CMK (cell line): ENCODE measurements around the gene APBA1.
"Not testable (repeated sequence)": the region's sequence is repeated elsewhere in the genome, so short reads cannot be mapped to it uniquely, and the experiment has no call there.

Source experiments
- DNase-seq: peaks from one replicate; pipeline ENCODE4 v3.0.0-alpha.2; 2010; ENCODE audit warnings: low read depth

The APBA1 gene

GRCh38 chr9:69440254-69440955 lies 231.8 kb downstream of the APBA1 start:
- not testable (repeated sequence) for DNase-seq

GRCh38 chr9:69439654-69440053 lies 232.5 kb downstream of the APBA1 start:
- DNase-seq = not testable (repeated sequence)

GRCh38 chr9:69433968-69434367 lies 238.2 kb downstream of the APBA1 start:
- DNase-seq = no peak

DNA sequence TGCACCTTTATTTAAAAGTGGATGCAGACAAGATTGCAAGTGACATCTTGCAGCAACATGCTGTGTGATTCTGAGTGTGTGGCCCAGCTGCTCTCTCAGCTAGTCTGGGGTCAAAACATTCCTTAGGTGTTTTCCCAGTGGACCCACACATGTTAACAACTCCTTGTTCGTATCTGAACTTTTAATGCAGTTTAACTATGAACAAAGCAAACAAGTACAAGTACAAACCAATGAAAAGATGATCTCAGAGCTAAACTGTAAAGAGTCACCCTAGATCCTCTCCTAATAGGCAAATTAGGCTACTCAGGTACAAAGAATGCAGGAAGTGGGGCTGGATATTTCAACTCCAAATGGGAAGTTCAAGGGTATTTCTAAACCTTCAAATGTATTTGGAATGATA lies 238.8 kb downstream of the APBA1 start:
- DNase-seq = no peak

GRCh38 chr9:69432623-69433022 lies 239.5 kb downstream of the APBA1 start:
- DNase-seq = no peak

DNA sequence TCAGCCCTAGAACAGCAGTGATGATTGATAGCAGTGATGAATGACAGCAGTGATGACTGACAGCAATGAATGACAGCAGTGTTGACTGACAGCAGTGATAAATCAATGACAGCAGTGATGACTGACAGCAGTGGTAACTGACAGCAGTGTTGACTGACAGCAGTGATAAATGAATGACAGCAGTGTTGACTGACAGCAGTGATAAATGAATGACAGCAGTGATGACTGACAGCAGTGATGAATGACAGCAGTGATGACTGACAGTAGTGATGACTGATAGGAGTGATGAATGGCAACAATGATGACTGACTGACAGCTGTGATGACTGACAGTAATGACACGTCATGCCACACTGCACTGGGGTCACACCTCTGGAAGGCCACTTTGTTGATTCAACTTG lies 240.4 kb downstream of the APBA1 start:
- no peak for DNase-seq

DNA sequence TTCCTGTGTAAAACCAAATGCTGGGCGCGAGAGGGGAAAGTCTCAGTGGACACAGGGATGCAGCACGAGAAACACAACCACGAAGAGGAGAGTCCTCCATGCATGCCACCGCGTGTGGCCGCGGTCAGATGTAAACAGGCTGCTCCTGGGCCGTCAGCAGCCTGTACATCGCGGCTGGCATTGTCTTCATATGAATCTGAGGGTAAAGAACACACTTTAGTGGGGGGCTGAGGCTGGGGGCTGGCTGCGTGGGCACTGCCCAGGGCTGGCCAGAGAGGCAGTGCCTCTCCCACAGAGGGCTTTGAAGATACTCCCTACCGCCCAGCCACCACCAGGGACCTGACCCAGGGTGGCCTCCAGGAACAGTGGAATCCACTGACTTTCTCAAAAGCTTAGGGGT lies 241.0 kb downstream of the APBA1 start:
- no peak for DNase-seq

- DNase-seq = no peak
Observed at GRCh38 chr9:69430206-69430605, 242.0 kb downstream of the APBA1 start.

DNA sequence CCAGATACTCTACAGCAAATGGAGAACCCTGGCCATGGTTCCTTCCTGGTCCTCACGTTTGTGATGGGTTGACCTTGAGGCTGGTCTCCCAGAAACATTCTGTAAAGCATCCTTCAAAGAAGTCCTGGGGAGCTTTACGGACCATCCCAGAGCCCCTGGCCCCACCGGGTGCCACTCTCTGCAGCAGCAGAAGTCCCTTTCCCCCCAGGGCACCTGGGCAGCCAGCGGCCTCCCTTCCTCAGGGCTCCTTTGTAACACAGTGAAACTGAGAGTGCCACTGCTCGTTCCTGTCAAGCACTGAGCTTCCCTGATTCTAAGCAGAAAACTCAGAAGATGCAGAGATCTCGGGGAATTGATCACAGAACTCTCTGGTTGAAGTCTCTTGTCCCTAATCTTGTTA lies 242.9 kb downstream of the APBA1 start:
- no peak for DNase-seq

DNA sequence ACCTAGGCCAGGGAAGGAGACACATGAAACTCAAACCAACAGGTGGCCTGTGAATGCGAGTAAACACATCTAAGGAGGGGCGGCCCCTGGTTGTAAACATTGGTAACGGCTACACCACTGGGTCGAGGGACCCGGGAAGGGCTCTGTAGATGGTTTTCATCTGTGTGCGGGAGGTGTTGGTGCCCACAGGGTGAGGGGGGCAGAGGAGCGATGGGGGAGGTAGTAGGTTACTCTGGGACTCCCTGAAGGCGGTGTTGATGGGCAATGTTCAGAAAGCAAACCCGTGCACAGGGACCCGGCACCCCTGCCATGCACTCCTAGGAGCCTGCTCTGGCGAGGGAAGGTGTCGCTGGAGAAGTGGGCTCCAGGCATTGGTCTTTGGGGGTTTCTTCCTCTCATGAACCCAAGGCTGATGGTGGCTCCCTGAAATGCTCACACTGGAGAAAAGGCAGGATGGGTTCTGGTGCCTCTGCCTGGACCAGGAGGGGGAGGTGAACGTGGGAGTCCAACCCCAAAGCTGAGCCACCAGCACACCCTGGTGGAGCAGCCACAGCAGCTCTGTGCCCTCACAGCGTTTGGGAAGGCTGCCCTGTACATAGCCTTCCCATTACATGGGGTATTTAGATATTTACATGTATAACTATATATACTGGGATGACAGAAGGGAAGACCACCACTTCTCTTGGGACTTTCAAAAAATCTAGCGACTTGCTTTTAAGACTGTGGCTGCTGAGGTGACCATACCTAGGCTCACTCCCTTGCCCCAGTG lies 244.0 kb downstream of the APBA1 start:
- no peak for DNase-seq

- no peak for DNase-seq
Observed at GRCh38 chr9:69427286-69427685, 244.9 kb downstream of the APBA1 start.

GRCh38 chr9:69425136-69425801 lies 246.9 kb downstream of the APBA1 start:
- no peak for DNase-seq

DNA sequence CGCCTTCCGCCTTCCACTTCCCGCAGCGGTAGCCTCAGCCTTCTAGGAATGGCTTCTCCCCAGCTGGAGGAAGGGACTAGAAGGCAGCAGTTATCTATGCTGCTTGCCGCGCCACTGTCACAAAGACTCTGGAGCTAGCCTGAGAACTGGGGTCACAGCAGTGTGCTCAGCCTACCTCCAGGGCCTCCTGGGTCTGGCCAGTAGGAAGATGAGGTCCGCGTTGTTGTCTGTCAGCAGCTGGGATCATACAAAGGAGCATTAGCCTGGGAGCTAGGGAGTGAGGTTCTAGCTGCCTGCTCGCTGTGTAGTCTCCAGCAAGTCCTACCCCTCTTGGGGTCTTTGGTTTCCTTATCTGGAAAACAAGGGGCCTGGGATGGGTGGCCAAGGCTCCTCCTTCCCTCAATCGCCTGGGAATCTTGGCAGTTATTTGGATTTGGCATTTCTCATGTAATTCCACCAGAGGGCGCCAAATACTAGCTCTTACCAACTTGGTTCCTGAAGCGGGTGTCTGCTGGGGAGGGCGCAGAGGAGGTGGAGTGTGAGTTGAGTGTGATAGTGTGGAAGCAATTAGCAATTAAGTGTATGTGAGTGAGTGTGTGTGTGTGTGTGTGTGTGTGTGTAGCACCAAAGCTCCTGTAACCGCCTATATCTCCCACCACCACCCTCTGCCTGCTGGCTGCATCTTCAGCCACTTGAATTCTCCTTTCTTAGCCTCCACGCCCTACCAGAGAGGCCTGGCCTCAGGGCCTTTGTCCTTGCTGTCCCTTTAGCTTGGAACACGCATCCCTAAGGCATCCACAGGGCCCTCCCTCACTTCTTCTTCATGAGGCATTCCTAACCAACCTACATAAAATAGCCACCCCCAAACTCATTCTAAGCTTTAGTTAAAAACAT lies 250.0 kb downstream of the APBA1 start:
- DNase-seq = no peak

DNA sequence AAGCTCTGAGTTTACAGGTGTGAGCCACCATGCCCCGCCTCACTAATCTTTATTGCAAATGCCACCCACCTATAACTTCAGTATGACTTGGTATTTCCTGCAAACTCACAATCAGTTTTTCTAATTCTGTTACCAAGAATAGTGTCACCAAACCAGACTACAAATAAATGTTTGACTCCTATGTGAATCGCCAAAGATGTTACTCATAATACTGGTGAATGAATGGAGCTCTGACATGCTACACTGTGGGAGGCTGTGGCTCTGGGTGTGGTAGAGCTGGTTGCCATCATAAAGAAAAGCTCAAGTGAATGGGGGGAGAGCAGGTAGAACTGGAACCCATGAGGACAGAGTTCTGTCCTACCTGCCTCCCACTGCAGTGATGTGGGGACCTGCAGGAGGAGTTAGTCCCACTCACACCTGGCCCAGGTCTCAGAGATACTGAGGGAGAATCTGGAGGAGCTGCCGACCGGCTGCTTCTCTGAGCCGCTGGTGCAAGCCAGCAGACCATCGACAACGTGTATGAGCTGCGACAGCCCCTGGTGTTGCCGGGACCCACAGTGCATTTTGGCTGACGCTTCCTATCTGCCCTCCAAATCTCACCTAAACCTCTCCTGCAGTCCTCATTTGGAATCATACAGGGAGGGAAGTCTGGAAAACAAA lies 251.4 kb downstream of the APBA1 start:
- no peak for DNase-seq

DNA sequence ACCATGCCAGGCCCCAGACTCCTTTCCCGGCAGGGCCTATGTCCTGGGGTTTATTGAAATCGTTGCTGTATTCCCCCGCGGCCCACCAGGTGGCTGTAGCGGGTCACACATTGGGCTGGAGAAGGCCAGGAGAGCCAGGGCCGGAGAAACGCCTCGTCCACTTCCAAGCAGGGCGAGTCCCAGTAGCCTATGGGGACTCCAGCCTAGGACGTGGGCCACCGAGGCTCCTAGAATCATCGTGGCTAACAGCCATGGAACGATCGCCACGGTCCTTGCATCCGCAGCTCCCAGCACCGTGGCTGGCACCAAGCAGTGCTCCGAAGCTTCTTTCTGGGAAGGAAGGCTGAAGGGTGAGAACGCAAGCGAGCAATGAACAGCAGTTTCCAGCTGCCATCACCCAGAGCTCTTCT lies 259.4 kb downstream of the APBA1 start:
- DNase-seq = no peak

DNA sequence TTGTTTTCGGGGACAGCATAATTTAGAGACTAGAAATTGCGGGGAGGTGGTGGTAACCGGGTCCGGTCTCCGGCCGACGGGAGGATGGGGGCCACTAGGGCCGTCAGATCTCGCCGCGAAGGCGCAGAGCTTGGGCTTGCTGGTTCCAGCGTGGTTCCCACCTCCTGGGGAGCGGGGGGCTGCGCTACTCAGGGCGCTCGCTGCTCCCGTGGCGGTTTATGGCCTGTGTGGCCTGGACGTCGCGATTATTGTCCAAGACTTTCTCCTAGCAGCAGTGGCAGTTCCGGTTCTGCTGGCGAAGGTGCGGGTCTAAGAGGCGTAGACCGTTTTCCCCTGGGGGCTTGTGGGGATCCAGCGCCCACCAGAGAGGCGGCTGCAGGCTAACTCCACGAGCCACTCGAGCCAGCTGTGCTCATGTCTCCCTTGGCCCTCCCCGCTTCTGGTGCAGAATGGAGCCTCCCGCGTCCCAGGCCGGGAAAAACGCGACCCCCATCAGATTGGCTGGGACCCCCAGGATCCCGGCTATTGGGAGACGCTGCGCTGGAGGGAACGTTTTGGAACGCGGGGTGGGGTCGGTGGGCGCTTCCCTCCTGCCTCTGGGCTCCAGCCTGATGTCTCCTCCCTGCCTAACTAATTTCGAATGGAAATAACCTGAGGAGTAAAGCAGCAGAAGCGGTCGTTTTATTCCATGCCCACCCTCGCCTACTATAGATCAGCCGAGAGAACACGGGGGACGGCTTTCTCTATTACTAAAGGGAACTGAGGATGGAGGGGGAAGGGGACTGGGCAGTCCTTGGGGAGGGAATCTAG lies 260.0 kb downstream of the APBA1 start:
- DNase-seq = no peak

DNA sequence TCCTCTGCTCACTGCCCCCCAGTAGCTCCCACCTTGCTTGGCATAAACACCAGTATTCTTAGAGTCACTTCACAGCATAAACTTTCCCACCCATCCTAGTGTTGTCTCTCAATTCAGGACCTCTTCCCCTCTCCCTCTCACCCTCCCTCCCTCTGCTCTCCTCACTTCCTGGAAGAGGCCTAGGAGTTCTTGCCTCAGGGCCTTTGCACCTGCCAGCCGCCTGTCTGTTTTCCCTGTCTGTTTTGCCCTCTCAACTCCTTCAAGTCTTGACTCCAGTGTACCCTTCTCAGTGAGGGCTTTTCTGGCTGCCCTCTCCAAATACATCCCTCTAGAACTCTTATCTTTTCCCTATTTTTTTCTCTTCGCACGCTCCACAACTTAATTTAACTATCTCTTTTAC lies 260.9 kb downstream of the APBA1 start:
- DNase-seq = no peak

- not testable (repeated sequence) for DNase-seq
Observed at GRCh38 chr9:69409936-69410335, 262.2 kb downstream of the APBA1 start.

DNA sequence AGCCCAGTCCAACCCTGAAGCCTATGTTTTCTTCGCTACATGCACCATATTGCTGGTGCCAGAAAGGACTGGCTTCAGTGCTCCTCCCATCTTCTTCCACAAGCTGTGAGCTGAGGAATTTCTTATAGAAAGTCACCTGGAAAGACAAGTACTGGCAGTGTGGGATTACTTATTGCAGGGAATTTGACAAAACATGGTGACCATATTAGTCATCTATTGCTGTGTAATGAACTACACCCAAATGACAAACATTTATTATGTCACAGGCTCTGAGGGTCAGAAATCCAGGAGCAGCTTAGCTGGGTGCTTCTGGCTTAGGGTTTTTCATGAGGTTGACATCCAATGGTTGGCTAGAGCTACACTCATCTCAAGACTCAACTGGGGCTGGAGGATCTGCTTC lies 271.7 kb downstream of the APBA1 start:
- DNase-seq = no peak

- no peak for DNase-seq
Observed at GRCh38 chr9:69397384-69398214, 274.6 kb downstream of the APBA1 start.
